HG03575 (cell line): ENCODE results near the gene DCAF12.
"Not testable (repeated sequence)": the region's sequence is repeated elsewhere in the genome, so short reads cannot be mapped to it uniquely, and the experiment has no call there.

Experiments
- ATAC-seq: cut with Tn5 transposase; IDR thresholded peaks from one replicate; pipeline ENCODE4 v1.9.1; 2021; ENCODE audit not compliant: unreplicated experiment, insufficient number of reproducible peaks, low FRiP score; ENCODE audit errors: extremely low read depth

The DCAF12 gene

GRCh38 chr9:34126207-34127034, at the start of gene DCAF12:
TSS of gene DCAF12 (minus strand) at chr9:34126698. CDS start at chr9:34126431, 267 bp downstream.
- no peak for ATAC-seq

GRCh38 chr9:34176089-34176488, 49.6 kb upstream of the DCAF12 start:
- ATAC-seq = no peak

GRCh38 chr9:34171753-34172535, 45.4 kb upstream of the DCAF12 start:
- ATAC-seq = no peak

- ATAC-seq = no peak
Observed at GRCh38 chr9:34170237-34170991, 43.9 kb upstream of the DCAF12 start.

- ATAC-seq = no peak
Observed at GRCh38 chr9:34169125-34169524, 42.6 kb upstream of the DCAF12 start.

GRCh38 chr9:34163434-34163833, 36.9 kb upstream of the DCAF12 start:
- ATAC-seq = no peak

GRCh38 chr9:34158362-34158869, 31.9 kb upstream of the DCAF12 start:
- no peak for ATAC-seq

GRCh38 chr9:34157898-34158297, 31.4 kb upstream of the DCAF12 start:
- no peak for ATAC-seq

GRCh38 chr9:34157318-34157717, 30.8 kb upstream of the DCAF12 start:
- ATAC-seq = no peak

- ATAC-seq = no peak
Observed at GRCh38 chr9:34154057-34154456, 27.6 kb upstream of the DCAF12 start.

GRCh38 chr9:34151398-34151797, 24.9 kb upstream of the DCAF12 start:
- no peak for ATAC-seq

GRCh38 chr9:34145165-34145564, 18.7 kb upstream of the DCAF12 start:
- ATAC-seq = no peak

GRCh38 chr9:34143116-34143515, 16.6 kb upstream of the DCAF12 start:
- ATAC-seq = no peak

- no peak for ATAC-seq
Observed at GRCh38 chr9:34140853-34141252, 14.4 kb upstream of the DCAF12 start.

- ATAC-seq = no peak
Observed at GRCh38 chr9:34139477-34140146, 13.1 kb upstream of the DCAF12 start.

GRCh38 chr9:34138644-34139043, 12.1 kb upstream of the DCAF12 start:
- not testable (repeated sequence) for ATAC-seq

GRCh38 chr9:34134521-34134920, 8.0 kb upstream of the DCAF12 start:
- no peak for ATAC-seq

GRCh38 chr9:34133436-34133949, 7.0 kb upstream of the DCAF12 start:
- ATAC-seq = no peak

- no peak for ATAC-seq
Observed at GRCh38 chr9:34131571-34131970, 5.1 kb upstream of the DCAF12 start.
